ENCODE measurements around the gene FIGNL2.

Gene FIGNL2

DNA sequence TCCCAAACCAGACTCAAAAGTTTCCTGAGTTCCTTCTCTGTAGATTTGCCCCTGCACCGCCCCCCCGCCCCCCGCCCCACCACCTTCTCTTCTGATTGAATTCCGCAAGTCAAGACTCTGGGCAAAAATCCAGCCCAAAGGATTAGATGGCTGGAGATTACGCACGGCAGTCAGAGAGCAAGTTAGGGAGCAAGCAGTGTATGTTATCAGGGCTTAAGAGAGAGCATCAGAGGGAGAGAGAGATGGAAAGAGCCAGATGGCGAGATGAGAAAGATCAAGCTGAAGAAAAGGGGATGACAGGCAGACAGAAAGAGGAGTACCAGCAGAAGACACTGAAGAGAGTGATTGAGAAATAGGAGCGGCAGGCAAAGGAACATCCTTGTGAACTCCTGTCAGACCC, 25.5 kb upstream of the FIGNL2 start:
- no peak for DNase-seq

DNA sequence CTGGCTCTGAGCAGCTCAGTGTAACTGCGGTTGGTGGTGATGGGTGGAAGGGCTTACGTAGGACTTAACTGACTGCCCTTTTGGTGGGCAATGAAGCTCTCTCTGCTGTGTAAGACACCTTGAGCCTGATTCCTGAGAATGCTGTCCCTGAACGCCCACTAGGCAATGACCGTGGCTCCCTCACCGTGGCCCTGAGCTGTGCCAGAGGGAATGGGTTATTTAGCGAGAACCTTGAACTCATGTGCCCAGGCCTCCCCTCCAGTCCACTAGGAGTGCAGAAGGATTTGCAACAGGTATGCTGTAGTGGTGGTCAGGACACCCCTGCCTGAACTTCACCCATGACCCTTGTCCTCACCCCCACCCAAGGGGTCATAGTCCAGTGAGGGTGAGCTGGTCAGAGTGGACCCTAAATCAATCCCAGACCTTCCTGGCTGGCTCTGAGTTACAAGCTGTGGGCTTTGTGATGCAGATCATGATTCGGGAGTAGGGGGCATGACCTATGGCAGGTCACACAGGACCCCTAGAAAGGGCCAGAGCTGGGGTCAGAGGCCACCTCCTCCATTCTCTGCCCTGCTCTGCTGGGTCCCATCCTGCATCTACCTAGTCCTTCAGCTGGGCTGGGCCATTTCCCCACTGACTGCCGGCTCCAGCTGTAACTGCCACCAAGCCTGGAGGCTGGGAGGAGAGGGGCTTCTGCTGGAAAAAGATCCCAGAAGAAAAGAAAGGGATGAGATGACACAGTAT, 24.9 kb upstream of the FIGNL2 start:
- no peak for DNase-seq

DNA sequence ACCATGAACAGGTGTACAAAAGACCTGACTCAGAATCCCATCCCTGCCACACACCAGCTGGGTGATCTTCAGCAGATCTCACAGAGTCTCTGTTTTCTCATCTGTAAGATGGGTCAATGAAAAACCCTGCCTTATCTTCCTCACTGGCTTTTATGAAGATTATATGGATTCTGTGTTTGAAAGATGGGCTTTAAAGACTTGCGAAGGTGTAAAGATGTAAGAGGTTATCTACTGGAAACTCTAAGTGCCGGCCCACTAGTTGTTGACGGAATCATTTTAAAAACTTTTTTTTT, 24.1 kb upstream of the FIGNL2 start:
- no peak for DNase-seq

DNA sequence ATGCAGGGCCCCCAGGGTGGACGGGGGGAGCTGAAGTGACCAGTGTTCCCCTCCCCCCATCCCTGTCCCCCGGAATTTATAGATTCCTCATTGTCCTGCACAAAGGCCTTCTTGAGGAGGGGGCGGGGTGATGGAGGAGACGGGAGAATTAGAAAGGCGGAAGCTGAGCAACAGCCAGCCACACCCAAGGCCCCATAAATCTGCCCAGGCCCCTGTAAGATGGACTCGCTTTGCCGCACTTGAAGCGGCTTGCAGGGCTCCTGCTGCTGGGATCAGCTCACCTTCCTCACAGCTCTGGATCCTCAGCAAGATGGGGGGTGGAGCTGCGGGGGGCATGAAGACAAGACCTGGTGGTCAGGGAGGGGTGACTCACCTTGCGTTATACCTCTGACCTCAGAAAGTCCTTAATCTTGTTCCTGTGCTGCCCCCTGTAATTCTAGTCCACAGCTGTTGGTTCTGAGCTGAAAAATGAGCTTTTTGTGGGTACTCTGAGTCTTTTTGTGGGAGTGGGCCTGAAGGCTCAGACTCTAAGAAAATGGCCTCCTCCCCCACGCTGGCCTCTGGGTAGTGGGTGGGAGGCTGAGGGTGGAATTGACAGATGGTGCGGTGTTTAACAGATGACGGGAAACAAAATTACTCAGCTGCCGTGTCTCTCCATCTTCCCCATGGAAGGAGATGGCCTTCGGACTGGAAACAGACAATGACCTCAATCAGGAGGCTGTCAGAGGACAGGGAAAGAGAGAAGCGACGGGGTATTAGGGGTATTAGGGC, 23.6 kb upstream of the FIGNL2 start:
- no peak for DNase-seq

DNA sequence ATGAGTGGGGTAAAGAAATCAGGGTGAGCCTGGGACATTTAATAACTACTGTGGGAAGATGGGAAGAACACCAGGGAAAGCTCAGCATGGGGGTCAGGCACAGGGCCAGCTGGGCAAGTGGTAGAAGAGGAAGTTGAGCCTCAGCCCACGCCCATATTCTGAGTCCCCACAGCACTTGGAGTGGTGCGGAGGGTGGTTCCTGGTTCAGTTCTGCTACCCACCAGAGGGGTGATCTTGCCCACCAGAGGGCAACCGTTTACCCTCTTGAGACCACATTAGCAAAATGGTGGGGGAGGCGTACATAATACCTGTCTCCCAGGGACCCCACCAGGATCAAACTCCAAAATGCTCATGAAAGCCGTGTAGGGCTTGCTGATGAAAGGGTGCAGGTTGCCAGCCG, 22.6 kb upstream of the FIGNL2 start:
- no peak for DNase-seq

DNA sequence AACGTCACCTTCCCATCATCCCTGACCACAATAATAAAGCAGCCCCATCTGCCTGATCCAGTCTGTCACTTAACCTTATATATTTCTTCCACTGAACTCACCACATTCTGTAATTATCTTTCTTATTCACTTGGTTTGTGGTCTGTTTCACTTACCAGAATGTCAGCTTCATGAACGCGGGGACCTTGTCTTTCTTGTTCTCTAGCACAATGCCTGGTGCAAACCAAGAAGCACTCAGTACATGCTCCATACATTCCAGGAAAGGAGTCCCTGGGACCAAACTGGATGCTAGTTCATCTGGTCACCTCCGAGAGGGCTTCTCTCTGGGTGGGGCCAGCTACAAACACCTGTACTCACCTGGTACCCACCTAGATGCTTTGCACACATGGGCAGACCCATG, 22.0 kb upstream of the FIGNL2 start:
- DNase-seq = no peak

DNA sequence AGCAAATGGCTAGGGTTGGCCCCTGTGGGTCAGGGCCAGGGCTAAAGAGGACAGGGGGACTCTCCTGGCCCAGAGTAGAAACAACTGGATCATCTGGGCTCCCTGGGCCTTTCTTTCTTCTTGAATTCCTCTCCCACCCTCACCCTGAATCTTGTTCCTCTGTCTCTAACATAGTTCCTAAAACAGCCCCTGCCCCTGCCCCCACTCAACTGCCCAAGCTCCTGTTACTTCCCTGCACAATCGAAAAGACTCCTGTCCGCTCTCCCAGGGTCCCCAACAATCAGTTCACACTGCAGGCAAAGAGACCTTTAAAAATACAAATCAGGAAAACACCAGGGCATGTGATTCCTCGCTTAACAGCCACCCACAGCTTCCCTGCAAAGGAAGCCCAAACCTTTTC, 21.4 kb upstream of the FIGNL2 start:
- no peak for DNase-seq

DNA sequence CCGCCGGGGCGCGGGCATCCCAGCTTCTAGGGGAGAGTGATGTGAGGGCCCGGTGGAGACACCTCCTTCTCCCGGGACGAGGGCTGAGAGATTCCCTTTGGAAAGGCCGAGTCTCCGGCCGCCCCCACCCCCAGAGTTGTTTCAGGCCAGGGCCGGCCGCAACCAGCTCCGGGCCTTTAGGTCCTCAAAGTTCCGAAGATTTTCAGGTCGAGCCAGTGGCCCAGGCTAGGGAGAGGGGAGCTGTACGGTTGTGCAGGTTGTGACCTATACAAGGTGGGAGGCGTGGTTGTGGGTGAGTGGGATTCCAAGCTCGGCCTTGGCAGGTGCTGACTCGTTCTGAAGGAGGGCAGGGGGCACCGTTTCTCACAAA, 21.0 kb upstream of the FIGNL2 start:
- DNase-seq = no peak

DNA sequence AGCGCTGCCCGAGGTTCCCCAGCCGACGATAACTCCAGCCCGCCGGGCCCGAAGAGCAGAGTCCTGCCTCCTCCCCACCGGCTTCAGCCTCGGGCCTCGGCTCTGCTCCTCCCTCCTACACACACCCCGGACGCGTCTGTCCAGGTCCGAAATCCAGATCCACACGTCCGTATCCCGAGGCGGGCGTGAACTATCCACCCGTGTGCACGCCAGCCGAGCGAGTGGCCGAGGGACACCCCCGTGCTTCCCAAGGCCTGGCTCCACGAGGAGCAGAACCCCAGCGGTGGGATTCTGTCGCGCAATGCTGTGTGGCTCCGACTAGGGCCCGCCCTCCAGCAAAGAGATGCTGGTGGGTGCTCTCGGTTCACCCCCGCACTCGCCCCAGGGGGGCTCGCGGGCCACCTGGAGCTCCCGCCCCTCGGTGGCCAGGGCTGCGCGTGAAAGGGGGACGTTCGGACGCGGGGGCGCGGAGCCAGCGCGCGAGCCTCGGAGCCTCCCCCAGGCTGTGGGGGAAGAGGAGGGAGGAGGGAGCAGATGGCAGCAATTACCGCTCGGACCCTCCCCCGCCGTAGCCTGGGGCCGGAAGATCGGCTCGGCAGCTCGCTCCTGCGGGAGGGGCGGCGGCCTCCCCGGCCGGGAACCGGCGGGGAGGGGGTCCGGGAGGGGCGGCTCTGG, 20.4 kb upstream of the FIGNL2 start:
- peak; percentile 67 for DNase-seq

DNA sequence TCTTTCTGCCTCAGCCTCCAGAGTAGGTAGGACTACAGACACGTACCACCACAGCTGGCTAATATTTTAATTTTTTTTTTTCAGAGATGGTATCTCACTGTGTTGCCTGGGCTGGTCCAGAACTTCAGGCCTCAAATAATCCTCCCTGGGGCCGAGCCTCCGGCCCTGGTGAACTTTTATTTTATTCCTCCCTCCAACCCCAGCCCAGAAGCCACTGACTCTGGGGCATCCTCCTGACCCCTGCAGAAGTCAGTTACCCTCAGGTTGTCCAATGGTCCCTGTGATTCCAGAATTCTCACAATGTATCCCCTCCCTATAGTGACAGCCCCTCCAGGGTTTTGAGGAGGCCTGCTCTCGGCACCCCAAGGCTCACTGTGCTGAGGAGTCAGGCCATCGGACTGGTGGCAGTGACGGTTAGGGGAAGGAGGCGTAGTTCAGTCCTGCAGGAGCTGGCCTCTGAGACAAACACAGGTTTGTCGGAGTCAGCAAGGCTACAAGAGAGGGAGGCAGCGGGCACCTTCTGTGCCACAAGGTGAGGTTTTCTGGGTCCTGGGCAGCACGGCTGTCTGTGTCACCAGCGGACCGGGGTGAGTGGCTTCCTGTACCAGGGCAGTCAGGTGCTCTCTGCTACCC, 19.4 kb upstream of the FIGNL2 start:
- DNase-seq = no peak

DNA sequence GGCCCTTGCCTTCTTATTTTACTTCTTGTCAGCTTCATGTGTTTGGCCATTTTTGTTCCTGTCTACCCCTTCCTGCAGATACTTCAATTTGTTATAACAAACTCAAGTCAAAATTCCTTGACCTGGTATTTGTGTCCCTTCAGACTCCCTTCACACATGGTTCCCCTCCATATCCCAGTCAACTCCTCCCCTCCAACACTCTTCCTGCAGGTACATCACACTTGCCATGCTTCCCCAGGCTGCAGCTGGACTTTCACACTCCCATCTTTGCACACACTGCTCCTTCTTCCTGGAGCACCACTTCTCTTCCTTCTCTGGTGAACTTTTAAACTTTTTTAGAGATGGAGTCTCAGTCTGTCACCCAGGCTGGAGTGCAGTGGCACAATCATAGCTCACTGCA, 18.9 kb upstream of the FIGNL2 start:
- no peak for DNase-seq

DNA sequence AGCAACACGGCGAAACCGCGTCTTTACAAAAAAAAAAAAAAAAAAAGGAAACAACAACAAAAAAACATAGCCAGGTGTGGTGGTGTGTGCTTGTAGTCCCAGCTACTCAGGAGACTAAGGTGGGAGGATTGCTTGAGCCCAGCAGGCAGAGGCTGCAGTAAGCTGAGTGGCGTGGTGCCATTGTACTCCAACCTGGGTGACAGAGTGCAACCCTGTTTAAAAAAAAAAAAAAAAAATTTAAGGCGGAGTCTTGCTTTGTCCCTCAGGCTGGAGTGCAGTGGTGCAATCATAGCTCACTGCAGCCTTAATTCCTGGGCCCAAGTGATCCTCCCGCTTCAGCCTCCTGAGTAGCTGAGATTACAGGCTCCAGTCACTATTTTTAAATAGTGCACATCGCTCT, 18.2 kb upstream of the FIGNL2 start:
- DNase-seq = no peak

DNA sequence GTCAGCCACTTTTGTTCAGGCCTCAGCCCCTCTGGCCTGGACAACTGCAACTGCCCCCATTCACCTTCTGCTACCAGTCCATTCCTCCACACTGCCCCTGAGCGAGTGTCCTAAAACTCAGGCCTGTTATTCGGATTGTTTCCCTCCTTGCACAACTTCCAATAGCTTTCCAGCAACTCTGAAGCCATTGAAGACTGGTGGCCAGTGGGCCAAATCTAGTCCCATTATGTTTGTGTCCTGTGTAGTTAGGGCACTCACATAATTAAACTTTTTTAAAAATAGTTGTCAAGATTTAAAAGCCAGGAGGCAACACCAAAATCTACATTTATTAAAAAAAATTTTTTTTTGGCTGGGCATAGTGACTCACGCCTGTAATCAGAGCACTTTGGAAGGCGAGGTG, 17.8 kb upstream of the FIGNL2 start:
- DNase-seq = no peak

DNA sequence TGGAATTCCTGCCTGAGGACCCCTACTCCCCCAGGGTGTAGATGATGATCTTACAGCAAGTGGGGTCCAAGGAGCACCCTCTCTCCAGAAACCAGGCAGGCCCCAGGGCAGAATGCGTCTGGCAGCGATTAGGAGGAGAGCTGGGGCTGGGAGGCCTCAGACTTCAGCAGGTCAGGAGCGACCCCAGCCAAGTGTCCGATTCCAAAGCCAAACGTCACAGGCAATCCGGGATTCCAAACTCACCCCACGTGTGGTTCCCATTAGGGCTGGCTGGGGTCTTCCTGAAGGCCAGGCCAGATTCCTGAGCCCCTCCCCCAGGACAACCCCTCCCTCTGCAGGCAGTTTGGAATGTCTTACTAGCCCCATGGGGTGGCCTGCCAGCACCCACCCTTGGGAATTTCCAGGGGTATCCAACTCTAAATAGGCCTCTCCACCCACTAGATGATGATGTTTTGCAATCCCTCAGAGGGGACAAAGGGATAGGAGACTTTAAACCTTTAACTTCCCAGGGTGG, 17.3 kb upstream of the FIGNL2 start:
- peak; percentile 57 for DNase-seq

DNA sequence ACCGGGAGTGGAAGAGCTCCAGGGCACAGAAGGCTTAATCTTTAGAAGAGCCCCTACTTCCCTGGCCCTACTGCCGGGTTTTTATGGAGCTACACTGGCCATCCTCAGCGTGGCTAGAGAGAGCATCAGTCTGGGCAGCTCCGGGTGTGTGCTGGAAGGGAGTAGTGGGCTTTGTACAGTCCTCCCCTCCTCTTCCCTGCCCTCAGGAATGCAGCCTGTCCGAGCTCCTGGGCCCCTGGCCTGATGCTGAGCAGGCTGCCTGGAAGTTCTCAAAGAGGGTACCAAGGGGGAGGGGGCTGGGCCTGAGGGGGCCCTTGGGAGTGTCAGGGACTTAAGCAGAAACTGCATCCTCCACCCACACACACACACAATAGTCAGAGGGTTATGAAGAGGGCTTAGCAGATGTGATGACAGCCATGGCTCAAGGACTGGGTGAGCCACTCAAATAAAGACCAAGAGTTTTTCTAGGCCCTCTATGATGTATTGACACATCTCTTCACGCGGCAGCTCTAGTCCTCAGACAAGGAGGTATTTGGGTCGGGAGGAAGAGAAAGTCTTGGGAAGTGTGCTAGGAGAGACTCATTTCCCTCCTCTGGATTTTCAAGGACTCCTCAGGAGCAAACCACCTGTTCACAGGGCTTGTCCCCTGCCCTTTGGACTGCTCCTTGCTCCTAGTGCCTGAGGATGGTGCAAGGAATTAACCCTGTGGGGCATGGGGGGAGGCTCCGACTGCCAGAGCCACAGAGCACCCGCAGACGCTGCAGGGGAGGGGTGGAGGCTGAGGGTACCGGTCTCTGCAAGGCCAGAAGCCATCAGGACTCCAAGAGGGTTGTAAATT, 16.5 kb upstream of the FIGNL2 start:
- peak; percentile 51 for DNase-seq

DNA sequence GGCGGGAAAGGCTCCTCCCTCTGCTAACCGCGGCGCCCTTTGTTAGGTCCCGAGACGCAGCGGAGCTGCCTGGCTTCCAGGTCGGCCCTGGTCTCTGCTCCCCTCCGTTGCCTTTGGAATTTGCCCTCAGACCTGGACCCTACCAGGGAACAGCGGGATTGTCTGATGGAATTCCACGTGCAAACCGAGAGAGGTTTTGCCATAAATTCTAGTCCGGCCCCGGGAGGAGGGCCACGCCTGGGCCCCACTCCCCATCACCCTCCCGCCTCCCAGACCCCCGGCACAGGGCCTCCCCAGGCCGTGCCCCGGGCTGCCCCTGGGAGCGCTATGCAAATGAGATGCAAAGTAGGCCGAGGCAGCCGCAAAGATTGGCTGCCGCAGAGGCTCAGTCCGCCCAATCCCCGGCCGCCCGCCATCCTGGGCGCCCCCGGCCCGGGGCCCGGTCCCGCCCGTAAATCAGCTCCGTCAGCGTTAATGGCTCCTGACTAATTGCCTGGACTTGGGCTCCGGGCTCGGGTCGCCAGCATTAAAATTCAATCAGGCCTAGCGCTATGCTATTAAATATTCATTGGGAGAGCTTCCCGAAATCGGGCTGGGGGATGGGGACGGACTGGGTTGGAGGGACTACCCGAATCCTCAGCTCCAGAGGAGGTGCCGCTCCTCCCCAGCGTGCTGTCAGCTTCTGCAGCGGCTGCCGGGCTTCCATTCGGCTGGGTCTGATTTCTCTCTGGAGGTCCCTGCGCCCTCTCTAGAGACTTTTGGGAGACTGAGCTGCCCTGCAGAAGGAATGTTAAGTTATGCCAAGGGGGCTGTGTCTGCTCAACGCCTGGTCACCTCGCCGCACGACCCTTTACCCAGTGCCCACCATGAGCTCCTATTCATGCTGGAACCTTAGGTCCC, 15.7 kb upstream of the FIGNL2 start:
- peak; percentile 79 for DNase-seq

DNA sequence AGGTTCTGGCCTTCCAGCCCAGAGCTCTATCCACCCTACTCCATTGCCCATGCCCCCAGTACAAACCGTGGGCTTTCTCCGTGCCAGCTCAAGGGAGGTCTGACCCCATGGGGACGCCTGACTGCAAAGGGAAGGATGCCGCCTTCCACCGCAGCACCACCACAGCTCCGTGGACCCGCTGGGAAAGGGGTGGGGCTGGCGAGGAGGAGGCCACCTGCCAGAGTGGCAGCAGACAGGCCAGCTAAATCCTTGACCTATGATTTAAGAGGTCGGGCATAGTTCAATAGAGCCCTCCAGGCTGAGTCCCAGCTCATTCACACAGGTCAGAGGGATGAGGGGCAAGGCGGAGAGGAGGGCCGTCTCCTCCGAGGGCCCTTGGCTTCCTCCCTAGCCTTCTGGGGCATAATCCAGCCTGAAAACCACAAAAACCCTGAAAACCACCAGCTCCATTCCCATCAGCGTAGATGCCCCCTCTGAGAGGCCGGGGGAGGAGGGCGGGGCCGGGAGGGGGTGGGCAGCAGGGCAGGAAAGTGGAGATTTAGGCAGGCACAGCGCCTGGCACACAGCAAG, 14.9 kb upstream of the FIGNL2 start:
- DNase-seq = no peak

DNA sequence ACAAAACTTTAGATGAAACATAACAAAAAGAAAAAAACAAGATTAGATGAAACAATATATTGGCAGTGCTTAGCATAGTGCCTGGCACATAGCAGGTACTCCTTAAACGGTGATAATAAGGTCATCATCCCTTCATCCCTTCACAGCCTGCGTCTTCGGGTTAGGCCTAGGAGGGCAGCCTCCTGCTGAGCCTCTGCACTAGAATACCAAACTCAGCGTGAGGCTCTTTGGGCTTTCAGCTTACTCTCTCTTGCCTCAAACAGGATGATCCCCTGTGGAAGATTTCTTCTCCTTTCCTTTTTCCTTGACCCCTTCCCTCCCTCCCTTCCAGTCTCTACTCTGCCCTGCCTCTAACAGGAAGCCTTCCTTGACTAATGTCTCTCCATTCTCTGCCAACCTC, 14.4 kb upstream of the FIGNL2 start:
- no peak for DNase-seq

DNA sequence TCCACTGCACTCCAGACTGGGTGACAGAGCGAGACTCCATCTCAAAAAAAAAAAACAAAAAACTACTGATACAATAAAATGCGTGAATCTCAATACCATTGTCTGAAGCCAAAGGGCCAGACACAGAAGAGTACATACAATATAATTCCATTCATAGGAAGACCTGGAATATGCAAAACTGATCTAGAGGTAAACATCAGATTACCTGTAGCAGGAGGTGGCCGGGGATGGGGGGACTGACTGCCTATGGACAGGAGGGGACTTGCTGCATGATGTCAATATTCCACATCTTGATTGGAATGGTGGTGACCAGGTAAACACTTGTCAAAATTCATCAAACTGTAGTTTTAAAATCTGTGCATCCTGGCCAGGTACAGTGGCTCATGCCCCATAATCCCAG, 12.5 kb upstream of the FIGNL2 start:
- no peak for DNase-seq

DNA sequence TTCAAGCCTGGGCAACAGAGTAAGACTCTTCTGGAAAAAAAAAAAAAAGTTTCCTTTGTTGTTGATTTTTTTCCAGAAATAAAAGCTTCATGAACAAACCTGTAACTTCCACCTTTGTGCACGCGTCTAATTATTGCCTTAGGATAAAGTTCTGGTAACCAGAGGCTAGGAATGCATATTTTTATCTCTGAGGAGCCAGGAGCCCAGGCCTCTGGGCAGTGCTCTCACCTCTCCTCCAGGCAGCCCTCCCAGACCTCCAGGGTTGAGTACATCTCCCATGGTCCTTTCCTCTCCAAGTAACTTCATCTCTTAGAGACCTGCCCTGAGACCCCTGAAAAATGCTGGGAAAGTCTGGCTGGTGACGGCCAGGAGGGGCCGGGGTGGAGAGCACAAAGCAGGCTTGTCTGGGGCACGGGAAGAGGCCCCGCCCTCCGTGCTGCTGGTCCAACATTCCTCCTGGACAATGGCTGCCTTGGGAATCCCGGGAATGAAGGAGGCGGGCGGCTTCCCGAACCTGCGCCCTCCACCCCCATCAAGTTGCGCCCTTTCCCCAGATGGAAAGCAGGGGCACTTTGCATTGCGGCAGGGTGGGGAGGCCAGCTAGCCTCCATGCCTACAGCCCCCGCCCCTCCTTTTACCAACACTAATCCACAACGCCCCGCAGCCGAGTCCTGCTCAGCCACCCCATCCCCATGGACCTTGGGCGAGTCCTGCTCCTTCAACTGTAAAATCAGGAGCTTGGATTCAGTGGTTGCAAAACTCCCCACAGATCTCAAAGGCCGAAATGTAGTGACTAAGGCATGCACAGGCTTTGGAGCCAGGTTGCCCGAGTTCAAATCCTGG, 7.3 kb upstream of the FIGNL2 start:
- no peak for DNase-seq

All from left hindlimb (tissue), 1 donor.